ENCODE results near the gene FAM50A. TPM values are rescaled to one million over a fixed set of nuclear protein-coding genes. Genes with fewer than 3 reads are reported as not detected.
"Not testable (repeated sequence)": the region's sequence is repeated elsewhere in the genome, so short reads cannot be mapped to it uniquely, and the experiment has no call there.

Gene FAM50A
- total and polyA plus RNA-seq, 12 donors = 25.5 to 167 (median 38.9) TPM

DNA sequence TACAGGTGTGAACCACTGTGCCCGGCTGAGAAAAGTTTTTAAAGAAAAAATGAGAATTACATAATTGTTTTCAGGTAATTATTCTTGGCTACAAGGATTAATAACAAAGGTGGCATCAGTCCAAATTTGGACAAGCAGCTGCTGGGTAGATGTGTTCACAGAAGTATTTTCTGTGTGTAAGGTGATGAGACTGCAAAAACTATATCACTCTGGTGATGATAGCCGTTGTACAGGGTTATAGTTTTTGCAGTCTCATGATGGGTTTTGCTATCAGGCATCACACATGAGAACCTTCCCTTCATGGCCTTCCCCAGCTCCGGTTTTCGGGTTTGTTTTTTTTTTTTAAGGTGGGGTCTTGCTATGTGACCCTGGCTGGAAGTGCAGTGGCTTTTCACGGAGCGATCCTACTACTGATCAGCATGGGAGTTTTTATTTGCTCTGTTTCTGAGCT, 51.6 kb downstream of the FAM50A start:
- intact Hi-C loops (cut with DNase I) = no loop called here
- TF ChIP-seq CTCF (IDR thresholded peaks at IDR 0.05) = no peak
- no peak overlapping the region for H3K4me3 ChIP-seq
- ATAC-seq = no peak
- peaks cover 0 to 4% (median 0%) of the 10 kb centered on the region in 11 donors for H3K9me3 ChIP-seq
- no peak overlapping the region for H3K27ac ChIP-seq
- H3K36me3 ChIP-seq = no peaks in the 10 kb centered on the region
- H3K27me3 ChIP-seq = peaks cover 0 to 4% (median 0%) of the 10 kb centered on the region in 7 donors
- WGBS, 2 donors = 62 to 73% methylated on average over 6 of the region's 6 CpGs
- no peak for DNase-seq
- H3K4me1 ChIP-seq = peaks cover 0 to 3% (median 0%) of the 10 kb centered on the region in 9 donors

DNA sequence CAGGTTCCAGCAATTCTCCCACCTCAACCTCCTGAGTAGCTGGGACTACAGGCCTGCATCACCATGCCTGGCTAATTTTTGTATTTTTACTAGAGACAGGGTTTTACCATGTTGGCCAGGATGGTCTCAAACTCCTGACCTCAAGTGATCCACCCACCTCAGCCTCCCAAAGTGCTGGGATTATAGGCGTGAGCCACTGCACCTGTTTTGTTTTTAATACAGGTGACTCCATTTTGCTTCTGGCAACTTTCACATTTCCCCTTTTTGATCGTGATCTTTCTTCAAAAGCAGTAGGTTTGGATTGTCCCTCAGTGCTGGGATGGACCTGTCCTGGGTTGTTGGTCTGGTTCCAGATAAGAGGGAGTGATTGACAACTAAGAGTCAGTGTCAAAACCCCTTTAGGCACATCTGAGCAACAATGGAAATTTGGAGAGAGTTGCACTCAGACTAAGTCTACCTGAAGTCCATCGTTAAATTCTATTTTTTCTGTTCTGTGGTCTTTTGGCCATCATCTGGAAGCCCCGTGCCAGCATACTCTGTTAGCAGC, 52.7 kb downstream of the FAM50A start:
- DNase-seq; H3K36me3 ChIP-seq; intact Hi-C loops (cut with DNase I); H3K9me3 ChIP-seq; H3K4me1 ChIP-seq; H3K4me3 ChIP-seq; H3K27ac ChIP-seq; H3K27me3 ChIP-seq; ATAC-seq: not testable (repeated sequence)
- 83 to 87% methylated on average over 4 of the region's 4 CpGs for WGBS, 2 donors

Small RNAs within 50 kb of the gene (microRNA-seq; reads per million reads assigned to microRNA genes)
- 0 reads per million in 2 donors for gene MIR6858

Other genes with a start within 250 kb of the FAM50A start
- not detected for gene OPN1MW2, start 224.4 kb upstream of the FAM50A start, total RNA-seq
- not detected for gene OPN1MW2, start 224.4 kb upstream of the FAM50A start, polyA plus RNA-seq
- gene OPN1MW3, start 186.6 kb upstream of the FAM50A start, total RNA-seq = not detected
- not detected for gene OPN1MW3, start 186.6 kb upstream of the FAM50A start, polyA plus RNA-seq
- not detected for gene TEX28, start 149.0 kb upstream of the FAM50A start, total RNA-seq
- not detected for gene TEX28, start 149.0 kb upstream of the FAM50A start, polyA plus RNA-seq
- gene TKTL1, start 148.3 kb upstream of the FAM50A start, total RNA-seq = 10 to 100 TPM in 5 of 10 donors, 1 to 10 TPM in 5; 3.7 to 14.1 (median 9.2) TPM
- gene TKTL1, start 148.3 kb upstream of the FAM50A start, polyA plus RNA-seq = 1 to 10 TPM; 2.6 to 5.7 TPM
- gene FLNA, start 69.5 kb upstream of the FAM50A start, total RNA-seq = 100 to 1,000 TPM; 139 to 288 (median 181) TPM
- 100 to 1,000 TPM; 368 to 442 TPM for gene FLNA, start 69.5 kb upstream of the FAM50A start, polyA plus RNA-seq
- 10 to 100 TPM; 47.8 to 74.1 (median 59.6) TPM for gene EMD, start 64.8 kb upstream of the FAM50A start, total RNA-seq
- 100 to 1,000 TPM in 1 of 2 donors, 10 to 100 TPM in 1; 54.8 to 170 TPM for gene EMD, start 64.8 kb upstream of the FAM50A start, polyA plus RNA-seq
- 1,000 to 10,000 TPM; 1,543 to 2,503 (median 1,867) TPM for gene RPL10, start 45.8 kb upstream of the FAM50A start, total RNA-seq
- gene RPL10, start 45.8 kb upstream of the FAM50A start, polyA plus RNA-seq = 1,000 to 10,000 TPM; 2,102 to 7,085 TPM
- 10 to 100 TPM; 35.2 to 57.1 (median 46.9) TPM for gene DNASE1L1, start 34.9 kb upstream of the FAM50A start, total RNA-seq
- 10 to 100 TPM; 27.2 to 55.0 TPM for gene DNASE1L1, start 34.9 kb upstream of the FAM50A start, polyA plus RNA-seq
- 10 to 100 TPM; 28.4 to 42.6 (median 33.7) TPM for gene TAFAZZIN, start 32.6 kb upstream of the FAM50A start, total RNA-seq
- gene TAFAZZIN, start 32.6 kb upstream of the FAM50A start, polyA plus RNA-seq = 100 to 1,000 TPM in 1 of 2 donors, 10 to 100 TPM in 1; 38.2 to 112 TPM
- gene ATP6AP1, start 15.5 kb upstream of the FAM50A start, total RNA-seq = 100 to 1,000 TPM in 3 of 10 donors, 10 to 100 TPM in 7; 69.5 to 113 (median 90.6) TPM
- gene ATP6AP1, start 15.5 kb upstream of the FAM50A start, polyA plus RNA-seq = 100 to 1,000 TPM in 1 of 2 donors, 10 to 100 TPM in 1; 26.0 to 103 TPM
- gene GDI1, start 7.0 kb upstream of the FAM50A start, total RNA-seq = 100 to 1,000 TPM in 1 of 10 donors, 10 to 100 TPM in 9; 67.5 to 101 (median 77.5) TPM
- gene GDI1, start 7.0 kb upstream of the FAM50A start, polyA plus RNA-seq = 100 to 1,000 TPM; 111 to 117 TPM
- 10 to 100 TPM; 11.6 to 35.3 (median 16.7) TPM for gene PLXNA3, start 14.1 kb downstream of the FAM50A start, total RNA-seq
- 10 to 100 TPM in 1 of 2 donors, 1 to 10 TPM in 1; 9.7 to 18.9 TPM for gene PLXNA3, start 14.1 kb downstream of the FAM50A start, polyA plus RNA-seq
- gene LAGE3, start 35.1 kb downstream of the FAM50A start, total RNA-seq = 10 to 100 TPM; 13.7 to 21.3 (median 17.7) TPM
- gene LAGE3, start 35.1 kb downstream of the FAM50A start, polyA plus RNA-seq = 10 to 100 TPM in 1 of 2 donors, 1 to 10 TPM in 1; 7.5 to 38.2 TPM
- gene UBL4A, start 42.5 kb downstream of the FAM50A start, total RNA-seq = 10 to 100 TPM; 45.8 to 69.4 (median 50.4) TPM
- gene UBL4A, start 42.5 kb downstream of the FAM50A start, polyA plus RNA-seq = 10 to 100 TPM; 33.1 to 48.3 TPM
- gene SLC10A3, start 46.5 kb downstream of the FAM50A start, total RNA-seq = 10 to 100 TPM in 7 of 10 donors, 1 to 10 TPM in 3; 8.7 to 19.8 (median 11.7) TPM
- gene SLC10A3, start 46.5 kb downstream of the FAM50A start, polyA plus RNA-seq = 10 to 100 TPM; 11.9 to 38.1 TPM
- 10 to 100 TPM; 36.5 to 73.9 (median 48.4) TPM for gene FAM3A, start 72.1 kb downstream of the FAM50A start, total RNA-seq
- 10 to 100 TPM; 69.1 to 76.6 TPM for gene FAM3A, start 72.1 kb downstream of the FAM50A start, polyA plus RNA-seq
- gene G6PD, start 102.7 kb downstream of the FAM50A start, total RNA-seq = 10 to 100 TPM in 4 of 10 donors, 1 to 10 TPM in 6; 5.0 to 20.9 (median 8.5) TPM
- gene G6PD, start 102.7 kb downstream of the FAM50A start, polyA plus RNA-seq = 10 to 100 TPM; 10.3 to 19.2 TPM
- gene IKBKG, start 103.5 kb downstream of the FAM50A start, total RNA-seq = 10 to 100 TPM; 11.6 to 21.7 (median 15.1) TPM
- gene IKBKG, start 103.5 kb downstream of the FAM50A start, polyA plus RNA-seq = 10 to 100 TPM; 14.6 to 27.0 TPM
- gene CTAG1A, start 141.0 kb downstream of the FAM50A start, total RNA-seq = not detected
- gene CTAG1A, start 141.0 kb downstream of the FAM50A start, polyA plus RNA-seq = not detected
- gene CTAG1B, start 175.1 kb downstream of the FAM50A start, total RNA-seq = not detected
- not detected for gene CTAG1B, start 175.1 kb downstream of the FAM50A start, polyA plus RNA-seq
- not detected for gene CTAG2, start 209.4 kb downstream of the FAM50A start, total RNA-seq
- not detected for gene CTAG2, start 209.4 kb downstream of the FAM50A start, polyA plus RNA-seq

All from heart right ventricle (tissue), 16 donors.